Mucosa of stomach (tissue), 1 donor: ENCODE results near the gene MVP.
A peak's percentile ranks its signal among the peaks of the same experiment; 100 is the strongest.

Experiments used
- H3K27me3 ChIP-seq: one replicate; pipeline ENCODE4 v1.7.0; 2013; ENCODE audit warnings: mild to moderate bottlenecking, low read length; ENCODE audit not compliant: control insufficient read depth, insufficient read depth
- H3K36me3 ChIP-seq: one replicate; pipeline ENCODE4 v1.7.0; 2013; ENCODE audit warnings: low read length; ENCODE audit not compliant: control insufficient read depth, insufficient read depth
- H3K4me1 ChIP-seq: one replicate; pipeline ENCODE4 v1.7.0; 2013; ENCODE audit warnings: mild to moderate bottlenecking, low read length; ENCODE audit not compliant: control insufficient read depth, insufficient read depth
- H3K4me3 ChIP-seq: one replicate; pipeline ENCODE4 v1.7.0; 2013; ENCODE audit warnings: low read length
- H3K9ac ChIP-seq: one replicate; pipeline ENCODE4 v1.7.0; 2013; ENCODE audit warnings: mild to moderate bottlenecking, low read length, moderate library complexity
- H3K9me3 ChIP-seq: one replicate; pipeline ENCODE4 v1.7.0; 2013; ENCODE audit warnings: mild to moderate bottlenecking, low read length, moderate library complexity; ENCODE audit not compliant: control insufficient read depth
- donor health status: Pancreatic carcinoma.

The MVP gene

GRCh38 chr16:29806641-29807425 is 13.4 kb upstream of the MVP start:
- Histone ChIP-seq H3K27me3 (no peaks in the 10 kb centered on the region), H3K9ac (peak overlapping the region; percentile 66), H3K36me3 (peaks cover 5% of the 10 kb centered on the region), H3K4me3 (peak overlapping the region; percentile 41), H3K9me3 (no peaks in the 10 kb centered on the region), H3K4me1 (peaks cover 53% of the 10 kb centered on the region)

- Histone ChIP-seq H3K4me1 (peaks cover 61% of the 10 kb centered on the region), H3K4me3 (peak overlapping the region; percentile 41), H3K36me3 (peaks cover 5% of the 10 kb centered on the region), H3K27me3 (peaks cover 6% of the 10 kb centered on the region), H3K9ac (peak overlapping the region; percentile 66), H3K9me3 (no peaks in the 10 kb centered on the region)
Observed at GRCh38 chr16:29807426-29808218, 12.6 kb upstream of the MVP start.

- Histone ChIP-seq H3K9ac (peak overlapping the region; percentile 66), H3K9me3 (no peaks in the 10 kb centered on the region), H3K36me3 (peaks cover 5% of the 10 kb centered on the region), H3K4me1 (peaks cover 61% of the 10 kb centered on the region), H3K4me3 (peak overlapping the region; percentile 31), H3K27me3 (peaks cover 13% of the 10 kb centered on the region)
Observed at GRCh38 chr16:29808219-29808900, 11.9 kb upstream of the MVP start.

- Histone ChIP-seq H3K4me1 (peaks cover 61% of the 10 kb centered on the region), H3K9ac (peak overlapping the region; percentile 66), H3K27me3 (peaks cover 21% of the 10 kb centered on the region), H3K9me3 (no peaks in the 10 kb centered on the region), H3K4me3 (no peak overlapping the region), H3K36me3 (peaks cover 5% of the 10 kb centered on the region)
Observed at GRCh38 chr16:29809031-29809747, 11.1 kb upstream of the MVP start.

DNA sequence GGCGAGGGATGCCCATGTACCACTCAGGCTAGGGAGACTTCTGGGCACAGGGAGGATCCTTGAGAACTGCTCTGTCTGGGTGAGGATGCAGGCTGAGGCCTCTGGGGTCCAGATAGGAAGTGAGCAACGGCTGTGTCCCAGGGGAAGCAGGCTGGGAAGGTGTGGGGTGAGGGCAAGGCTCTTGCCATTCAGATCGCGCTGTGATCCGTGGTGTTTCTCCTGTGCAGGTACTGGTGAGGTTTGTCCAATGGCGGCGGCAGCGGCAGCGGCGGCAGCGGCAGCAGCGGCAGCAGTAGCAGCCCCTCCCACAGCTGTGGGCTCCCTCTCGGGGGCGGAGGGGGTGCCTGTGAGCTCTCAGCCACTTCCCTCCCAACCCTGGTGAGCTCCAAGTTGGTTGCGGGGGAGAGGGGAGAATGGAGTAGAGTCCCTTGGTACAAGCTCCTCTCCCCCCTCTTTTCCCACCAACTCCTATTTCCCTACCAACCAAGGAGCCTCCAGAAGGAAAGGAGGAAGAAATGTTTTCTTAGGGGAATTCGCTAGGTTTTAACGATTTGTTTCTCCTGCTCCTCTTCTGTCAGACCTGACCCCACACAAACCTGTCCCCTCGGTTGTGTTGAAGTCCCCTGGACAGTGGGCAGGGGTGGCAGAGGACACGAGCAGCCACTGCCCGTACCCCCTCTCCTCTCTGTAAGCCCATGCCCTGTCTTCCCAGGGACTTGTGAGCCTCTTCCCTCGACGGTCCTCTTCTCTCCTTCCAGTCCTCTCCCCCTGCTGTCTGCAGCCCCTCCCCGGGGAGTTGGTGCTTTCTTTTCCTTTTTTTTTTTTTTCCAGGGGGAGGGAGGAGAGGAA is 10.2 kb upstream of the MVP start:
- Histone ChIP-seq H3K9ac (peak overlapping the region; percentile 45), H3K9me3 (no peaks in the 10 kb centered on the region), H3K36me3 (peaks cover 5% of the 10 kb centered on the region), H3K4me1 (peaks cover 61% of the 10 kb centered on the region), H3K4me3 (no peak overlapping the region), H3K27me3 (peaks cover 22% of the 10 kb centered on the region)

GRCh38 chr16:29810699-29811169 is 9.5 kb upstream of the MVP start:
- H3K9me3 ChIP-seq, result no peaks in the 10 kb centered on the region
- H3K9ac ChIP-seq, result peak overlapping the region; percentile 45
- H3K4me3 ChIP-seq, result peak overlapping the region; percentile 33
- H3K36me3 ChIP-seq, result peaks cover 5% of the 10 kb centered on the region
- H3K27me3 ChIP-seq, result peaks cover 22% of the 10 kb centered on the region
- H3K4me1 ChIP-seq, result peaks cover 64% of the 10 kb centered on the region

DNA sequence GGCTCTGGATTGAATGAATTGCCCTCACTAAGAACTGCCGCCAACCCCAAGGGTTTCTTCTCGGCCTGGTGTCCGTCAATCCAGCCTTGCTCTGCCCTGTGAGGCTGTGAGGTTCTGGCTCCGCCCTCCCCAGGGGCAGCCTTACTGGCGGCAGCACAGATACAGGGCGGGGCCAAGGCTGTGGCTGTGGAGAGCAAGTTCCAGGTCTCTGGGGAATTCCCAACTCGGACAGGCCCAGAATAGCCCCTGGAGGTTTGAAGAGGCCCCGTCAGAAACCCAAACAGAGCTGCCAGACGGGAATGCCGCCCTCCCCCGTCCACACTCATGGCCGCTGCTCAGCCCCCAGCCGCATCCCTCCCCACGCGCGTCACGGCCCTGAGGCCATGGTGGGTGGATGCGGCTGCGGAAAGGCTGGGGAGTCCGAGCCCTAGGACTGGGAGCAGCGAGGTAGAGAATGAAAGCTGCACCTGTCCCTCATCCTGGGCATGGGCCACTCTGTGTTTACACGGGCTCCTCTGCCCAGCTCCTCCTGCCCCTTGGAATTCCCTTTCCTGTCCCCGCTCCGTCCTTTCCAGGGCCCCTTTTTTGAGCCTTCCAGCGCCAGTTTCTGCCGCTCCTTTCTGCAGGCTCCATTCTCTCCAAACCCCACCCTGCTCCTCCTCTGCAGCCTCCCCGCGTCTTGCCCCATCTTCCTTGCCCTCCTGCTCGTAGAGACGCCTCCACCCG is 8.9 kb upstream of the MVP start:
- peaks cover 64% of the 10 kb centered on the region for H3K4me1 ChIP-seq
- peaks cover 22% of the 10 kb centered on the region for H3K27me3 ChIP-seq

DNA sequence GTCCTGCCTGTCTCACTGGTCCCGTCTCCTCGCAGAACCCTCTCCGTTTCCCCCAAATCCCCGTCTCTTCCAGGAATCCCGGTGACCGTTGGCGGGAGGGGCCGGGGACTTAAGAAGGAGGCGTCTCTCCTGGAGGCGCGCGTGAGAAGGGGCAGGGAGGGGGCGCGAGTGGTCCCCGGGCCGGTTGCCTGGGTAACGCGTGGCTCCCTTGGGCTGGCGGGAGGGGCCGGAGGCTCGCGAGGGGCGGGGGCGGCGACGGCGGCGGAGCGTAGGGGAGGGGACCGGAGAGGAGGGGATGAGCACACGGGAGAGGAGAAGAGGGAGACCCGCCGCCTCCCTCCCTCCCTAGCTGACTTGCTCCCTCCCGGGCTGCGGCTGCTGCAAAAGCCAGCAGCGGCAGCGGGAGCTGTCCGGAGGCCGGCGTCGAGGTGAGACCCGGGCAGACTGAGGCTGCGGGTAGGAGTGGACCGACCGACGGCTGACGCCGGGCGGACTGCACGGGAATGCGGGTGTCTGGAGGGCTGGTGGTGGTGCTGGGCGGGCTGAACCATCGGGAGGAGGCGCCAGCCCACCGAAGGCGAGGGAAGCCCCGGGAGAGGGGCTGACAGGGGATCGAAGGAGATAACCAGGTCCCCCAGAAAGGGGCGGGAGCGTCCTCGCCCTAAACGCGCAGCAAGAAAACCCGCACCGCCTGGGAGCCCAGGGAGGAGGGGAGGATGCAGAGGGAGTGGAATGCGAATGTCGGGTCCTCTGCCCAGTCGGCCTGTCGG is 8.2 kb upstream of the MVP start, which contains the start of gene PRRT2:
Gene PRRT2, plus strand, starts transcription at position 298 of the 770 bp plus-strand sequence. CDS start 862 bp downstream, outside the sequence.
- H3K9ac ChIP-seq, result peak within 1 kb of the TSS; percentile 45
- peak within 1 kb of the TSS; percentile 33 for H3K4me3 ChIP-seq
- no peaks in the 10 kb centered on the region for H3K9me3 ChIP-seq
- H3K36me3 ChIP-seq, result peaks cover 5% of the 10 kb centered on the region
- H3K4me1 ChIP-seq, result peaks cover 69% of the 10 kb centered on the region
- peaks cover 22% of the 10 kb centered on the region for H3K27me3 ChIP-seq

More for the DNA sequence above, 8.9 kb upstream of the MVP start:
- Histone ChIP-seq H3K36me3 (peaks cover 5% of the 10 kb centered on the region), H3K9me3 (no peaks in the 10 kb centered on the region), H3K9ac (peak overlapping the region; percentile 45), H3K4me3 (peak overlapping the region; percentile 33)

DNA sequence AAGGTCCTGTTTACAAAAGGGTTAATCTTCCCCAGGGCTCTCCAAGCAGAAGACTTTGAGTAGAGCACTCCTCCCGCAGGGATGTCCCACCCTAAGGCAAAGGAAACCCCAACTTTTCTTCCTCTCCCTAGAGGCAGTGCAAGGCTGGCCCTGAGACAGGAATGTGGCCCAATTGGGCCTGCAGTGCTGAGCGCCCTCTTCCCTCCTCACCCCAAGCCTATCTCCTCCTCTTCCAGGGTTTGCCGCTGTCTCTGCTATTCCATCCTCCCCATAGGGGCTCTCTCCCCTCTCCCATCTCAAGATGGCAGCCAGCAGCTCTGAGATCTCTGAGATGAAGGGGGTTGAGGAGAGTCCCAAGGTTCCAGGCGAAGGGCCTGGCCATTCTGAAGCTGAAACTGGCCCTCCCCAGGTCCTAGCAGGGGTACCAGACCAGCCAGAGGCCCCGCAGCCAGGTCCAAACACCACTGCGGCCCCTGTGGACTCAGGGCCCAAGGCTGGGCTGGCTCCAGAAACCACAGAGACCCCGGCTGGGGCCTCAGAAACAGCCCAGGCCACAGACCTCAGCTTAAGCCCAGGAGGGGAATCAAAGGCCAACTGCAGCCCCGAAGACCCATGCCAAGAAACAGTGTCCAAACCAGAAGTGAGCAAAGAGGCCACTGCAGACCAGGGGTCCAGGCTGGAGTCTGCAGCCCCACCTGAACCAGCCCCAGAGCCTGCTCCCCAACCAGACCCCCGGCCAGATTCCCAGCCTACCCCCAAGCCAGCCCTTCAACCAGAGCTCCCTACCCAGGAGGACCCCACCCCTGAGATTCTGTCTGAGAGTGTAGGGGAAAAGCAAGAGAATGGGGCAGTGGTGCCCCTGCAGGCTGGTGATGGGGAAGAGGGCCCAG is 7.3 kb upstream of the MVP start:
- Histone ChIP-seq H3K4me1 (peaks cover 63% of the 10 kb centered on the region), H3K4me3 (peak overlapping the region; percentile 31), H3K27me3 (peaks cover 22% of the 10 kb centered on the region), H3K9me3 (no peaks in the 10 kb centered on the region), H3K36me3 (peaks cover 5% of the 10 kb centered on the region), H3K9ac (peak overlapping the region; percentile 6)
